ENCODE data around the gene MAJIN. TPM values are rescaled to one million over a fixed set of nuclear protein-coding genes. Genes with fewer than 3 reads are reported as not detected.

MAJIN gene, protein sequence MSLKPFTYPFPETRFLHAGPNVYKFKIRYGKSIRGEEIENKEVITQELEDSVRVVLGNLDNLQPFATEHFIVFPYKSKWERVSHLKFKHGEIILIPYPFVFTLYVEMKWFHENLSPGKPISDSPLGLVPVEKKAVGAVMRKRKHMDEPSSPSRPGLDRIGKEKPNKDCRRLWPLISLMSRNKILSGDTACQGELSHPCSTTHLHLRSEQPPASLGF
- total RNA-seq (not detected), polyA plus RNA-seq (not detected)
- long read RNA-seq, donor 1: 0 reads
- long read RNA-seq, donor 2: 0 reads
- long read RNA-seq, donor 3: 0 reads

DNA sequence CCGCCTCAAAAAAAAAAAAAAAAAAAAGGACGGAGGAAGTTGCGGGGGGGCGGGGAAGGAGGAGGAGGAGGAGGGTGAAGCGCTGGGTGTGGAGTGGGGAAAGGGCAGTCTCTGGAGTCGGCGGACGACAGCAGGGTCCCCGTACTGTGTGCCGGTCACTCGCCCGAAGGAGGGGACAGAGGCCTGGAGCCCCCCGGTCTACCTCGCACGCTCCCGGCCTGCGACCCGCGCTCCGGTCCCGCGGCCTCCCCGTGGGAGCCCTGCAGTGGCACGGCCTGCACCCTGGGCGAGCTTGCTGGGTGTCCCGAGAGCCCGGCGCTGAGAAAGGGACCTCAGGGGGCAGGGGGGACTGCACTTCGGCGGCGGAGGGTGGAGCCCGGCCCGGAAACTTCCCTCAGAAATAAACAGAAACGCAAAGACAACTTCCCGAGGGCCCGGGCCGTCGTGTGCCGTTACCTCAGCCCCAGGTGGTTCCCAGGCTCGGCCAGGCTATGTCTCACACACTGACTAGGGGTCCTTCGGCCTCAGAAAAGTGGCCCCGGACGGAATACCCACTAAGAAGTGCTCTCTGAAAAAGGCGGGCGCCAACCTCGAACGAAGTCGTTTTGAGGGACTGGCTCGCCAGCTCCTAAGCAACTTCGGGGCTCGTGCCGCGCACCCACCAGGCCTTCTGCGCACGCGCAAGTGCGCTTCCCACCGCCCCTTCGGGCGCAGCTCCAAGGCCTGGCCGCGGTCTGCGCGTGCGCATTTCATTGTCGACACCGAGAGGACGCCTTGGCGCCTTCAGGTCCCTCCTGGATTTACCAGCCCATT, at the start of gene MAJIN:
Gene MAJIN (minus strand): TSS at position 688 of the 813 bp plus-strand sequence. CDS start 12,703 bp downstream, outside the sequence.
- Histone ChIP-seq H3K27me3 (peaks cover 0 to 39% (median 4%) of the 10 kb centered on the region in 7 donors), H3K27ac (peak within 1 kb of the TSS in 7 of 10 donors; percentile 17 to 69 (median 55)), H3K4me3 (peak within 1 kb of the TSS; percentile 26 to 54 (median 48)), H3K9me3 (no peaks in the 10 kb centered on the region), H3K4me1 (peaks cover 3 to 15% (median 10%) of the 10 kb centered on the region in 9 donors), H3K36me3 (no peaks in the 10 kb centered on the region)
- TF ChIP-seq, protein P1, sequence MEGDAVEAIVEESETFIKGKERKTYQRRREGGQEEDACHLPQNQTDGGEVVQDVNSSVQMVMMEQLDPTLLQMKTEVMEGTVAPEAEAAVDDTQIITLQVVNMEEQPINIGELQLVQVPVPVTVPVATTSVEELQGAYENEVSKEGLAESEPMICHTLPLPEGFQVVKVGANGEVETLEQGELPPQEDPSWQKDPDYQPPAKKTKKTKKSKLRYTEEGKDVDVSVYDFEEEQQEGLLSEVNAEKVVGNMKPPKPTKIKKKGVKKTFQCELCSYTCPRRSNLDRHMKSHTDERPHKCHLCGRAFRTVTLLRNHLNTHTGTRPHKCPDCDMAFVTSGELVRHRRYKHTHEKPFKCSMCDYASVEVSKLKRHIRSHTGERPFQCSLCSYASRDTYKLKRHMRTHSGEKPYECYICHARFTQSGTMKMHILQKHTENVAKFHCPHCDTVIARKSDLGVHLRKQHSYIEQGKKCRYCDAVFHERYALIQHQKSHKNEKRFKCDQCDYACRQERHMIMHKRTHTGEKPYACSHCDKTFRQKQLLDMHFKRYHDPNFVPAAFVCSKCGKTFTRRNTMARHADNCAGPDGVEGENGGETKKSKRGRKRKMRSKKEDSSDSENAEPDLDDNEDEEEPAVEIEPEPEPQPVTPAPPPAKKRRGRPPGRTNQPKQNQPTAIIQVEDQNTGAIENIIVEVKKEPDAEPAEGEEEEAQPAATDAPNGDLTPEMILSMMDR (IDR thresholded peaks at IDR 0.05): no peak
- DNase-seq (peak; percentile 90 to 95), ATAC-seq (peak; percentile 89 to 96 (median 92))
- intact Hi-C loops (cut with DNase I): no loop called here
- 12% methylated on average over 57 to 67 of the region's 69 CpGs for WGBS, 2 donors

DNA sequence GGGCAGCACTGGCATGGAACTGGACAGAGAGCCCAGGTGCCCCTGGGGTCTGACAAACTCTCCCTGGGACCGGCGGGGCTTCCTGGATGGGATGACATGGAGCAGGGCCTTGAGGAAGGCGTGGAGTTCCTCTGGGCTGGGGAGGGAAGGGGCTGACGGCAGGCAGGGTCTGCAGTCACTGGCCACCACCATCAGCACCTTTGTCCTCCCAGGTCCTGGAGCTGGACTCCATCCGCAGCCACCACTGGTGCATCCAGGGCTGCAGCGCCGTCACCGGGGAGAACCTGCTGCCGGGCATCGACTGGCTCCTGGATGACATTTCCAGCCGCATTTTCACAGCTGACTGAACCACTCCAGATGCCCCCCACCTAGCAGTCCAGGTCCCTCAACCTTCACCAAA, 49.6 kb upstream of the MAJIN start:
- 92 to 97% methylated on average over 11 of the region's 11 CpGs for WGBS, 2 donors
- TF ChIP-seq, protein P1 (IDR thresholded peaks at IDR 0.05): no peak
- H3K36me3 ChIP-seq: peaks cover 0 to 57% (median 6%) of the 10 kb centered on the region in 9 donors
- no peak for DNase-seq
- no peaks in the 10 kb centered on the region for H3K9me3 ChIP-seq
- peaks cover 0 to 10% (median 0%) of the 10 kb centered on the region in 9 donors for H3K4me1 ChIP-seq
- no peaks in the 10 kb centered on the region for H3K27me3 ChIP-seq
- no peak for ATAC-seq
- H3K4me3 ChIP-seq: no peak overlapping the region
- H3K27ac ChIP-seq: no peak overlapping the region
- intact Hi-C loops (cut with DNase I): loop anchor here in 2 of 10 donors (10.0 kb wide), 2 partner anchors 163 to 177 kb away; partner anchors contain the start of genes CAPN1 (in 1 of the 2) and CDC42BPG (in 1 of the 2)

DNA sequence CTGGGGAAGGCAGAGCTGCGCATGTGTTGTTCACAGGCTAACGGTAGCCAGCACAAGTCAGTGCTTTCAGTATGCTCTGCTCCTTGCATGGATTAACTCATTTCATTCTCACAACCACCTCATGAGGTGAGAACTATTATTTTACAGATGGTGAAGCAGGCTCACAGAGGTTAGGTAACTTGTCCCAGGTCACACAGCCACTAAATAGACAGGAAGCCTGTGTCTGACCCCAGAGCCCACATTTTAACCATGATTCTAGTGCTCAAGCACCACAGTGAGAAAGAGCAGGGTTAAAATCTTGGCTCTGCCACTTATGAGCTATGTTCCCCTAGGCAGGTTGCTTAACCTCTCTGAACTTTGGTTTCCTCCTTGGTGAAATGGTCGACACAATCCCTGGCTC, 49.1 kb upstream of the MAJIN start:
- 86 to 93% methylated on average over 3 of the region's 3 CpGs for WGBS, 2 donors
- TF ChIP-seq, protein P1 (IDR thresholded peaks at IDR 0.05): no peak
- DNase-seq: no peak
- intact Hi-C loops (cut with DNase I): loop anchor here in 2 of 10 donors (10.0 kb wide), 2 partner anchors 164 to 176 kb away; partner anchors contain the start of genes CAPN1 (in 1 of the 2) and CDC42BPG (in 1 of the 2)
- H3K27ac ChIP-seq: no peak overlapping the region
- H3K27me3 ChIP-seq: no peaks in the 10 kb centered on the region
- H3K36me3 ChIP-seq: peaks cover 0 to 57% (median 6%) of the 10 kb centered on the region in 9 donors
- peaks cover 0 to 13% (median 0%) of the 10 kb centered on the region in 9 donors for H3K4me1 ChIP-seq
- ATAC-seq: no peak
- no peaks in the 10 kb centered on the region for H3K9me3 ChIP-seq
- no peak overlapping the region for H3K4me3 ChIP-seq

GRCh38 chr11:65019824-65020223, 47.9 kb upstream of the MAJIN start:
- intact Hi-C loops (cut with DNase I): loop anchor here in 5 of 10 donors (10.0 kb wide), 4 partner anchors 65 to 175 kb away; partner anchors contain the start of genes CDC42BPG (in 4 of the 5), CAPN1 (in 1 of the 5), CDCA5 (in 1 of the 5) and TM7SF2 (in 1 of the 5)
- H3K4me3 ChIP-seq: no peak overlapping the region
- WGBS, 2 donors: 84 to 88% methylated on average over 7 of the region's 7 CpGs

More at GRCh38 chr11:65019824-65020223, 47.9 kb upstream of the MAJIN start:
- TF ChIP-seq, protein P1 (IDR thresholded peaks at IDR 0.05): no peak
- peak in 1 of 8 donors; percentile 10 for ATAC-seq
- Histone ChIP-seq H3K27ac (no peak overlapping the region), H3K27me3 (no peaks in the 10 kb centered on the region), H3K36me3 (peaks cover 0 to 57% (median 6%) of the 10 kb centered on the region in 9 donors), H3K9me3 (no peaks in the 10 kb centered on the region), H3K4me1 (peaks cover 4 to 23% (median 9%) of the 10 kb centered on the region in 9 donors)
- no peak for DNase-seq

Measured in heart right ventricle (tissue), 16 donors.